ENCODE results near the gene PTGFR.

Gene PTGFR, protein sequence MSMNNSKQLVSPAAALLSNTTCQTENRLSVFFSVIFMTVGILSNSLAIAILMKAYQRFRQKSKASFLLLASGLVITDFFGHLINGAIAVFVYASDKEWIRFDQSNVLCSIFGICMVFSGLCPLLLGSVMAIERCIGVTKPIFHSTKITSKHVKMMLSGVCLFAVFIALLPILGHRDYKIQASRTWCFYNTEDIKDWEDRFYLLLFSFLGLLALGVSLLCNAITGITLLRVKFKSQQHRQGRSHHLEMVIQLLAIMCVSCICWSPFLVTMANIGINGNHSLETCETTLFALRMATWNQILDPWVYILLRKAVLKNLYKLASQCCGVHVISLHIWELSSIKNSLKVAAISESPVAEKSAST

GRCh38 chr1:78490861-78491450 is at the start of gene PTGFR:
Gene PTGFR, plus strand, starts transcription at chr1:78490974. Its CDS starts 1,770 bp downstream, at chr1:78492744.
- DNase-seq (ENCODE audit: low read depth in 2 of 2, low spot score in 1 of 2), result no peak

- no peak for DNase-seq (ENCODE audit: low read depth in 2 of 2, low spot score in 1 of 2)
These were observed 48.9 kb upstream of the PTGFR start for GRCh38 chr1:78441921-78442320.

DNA sequence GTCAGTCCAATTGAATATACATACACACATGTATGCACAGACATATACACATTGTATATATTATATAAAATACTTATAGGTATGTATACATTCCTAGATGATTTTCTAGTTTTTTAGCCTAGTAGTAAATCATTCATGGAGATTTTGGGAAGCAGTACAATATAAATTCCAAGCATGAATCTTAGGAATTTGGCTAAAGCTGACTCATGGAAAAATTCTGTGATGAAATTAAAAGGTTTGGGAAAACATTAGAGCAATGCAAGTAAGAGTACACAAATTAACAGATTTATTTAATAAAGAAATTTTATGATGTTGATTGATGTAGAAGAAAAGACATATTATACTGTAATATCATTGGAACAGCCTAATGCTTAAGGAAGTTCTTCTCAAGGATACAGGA is 43.7 kb upstream of the PTGFR start:
- DNase-seq (ENCODE audit: low read depth in 2 of 2, low spot score in 1 of 2), result no peak

DNA sequence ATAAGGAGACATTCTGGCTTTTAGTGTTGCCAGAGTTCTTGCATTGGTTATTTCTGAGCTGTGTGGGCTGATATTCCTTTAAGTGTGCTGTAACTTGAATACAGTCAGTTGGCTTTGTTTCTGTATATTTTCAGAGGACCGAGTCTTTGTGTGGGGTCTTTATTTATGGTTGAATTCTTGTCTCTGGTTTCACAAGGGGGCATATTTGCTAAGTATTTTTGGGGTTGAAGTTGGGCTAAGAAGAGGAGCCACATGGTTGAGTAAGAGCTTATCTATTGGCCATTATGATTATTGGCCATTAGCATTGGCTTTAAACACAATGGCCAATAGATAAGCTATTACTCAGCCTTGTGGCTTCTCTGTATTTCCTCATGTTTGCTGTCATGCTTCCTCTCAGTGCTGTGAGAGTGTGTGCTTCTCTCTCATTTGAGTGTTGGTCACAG is 26.3 kb upstream of the PTGFR start:
- DNase-seq (ENCODE audit: low read depth in 2 of 2, low spot score in 1 of 2), result no peak

- DNase-seq (ENCODE audit: low read depth in 2 of 2, low spot score in 1 of 2), result no peak
These were observed 25.6 kb upstream of the PTGFR start for GRCh38 chr1:78465143-78465542.

DNA sequence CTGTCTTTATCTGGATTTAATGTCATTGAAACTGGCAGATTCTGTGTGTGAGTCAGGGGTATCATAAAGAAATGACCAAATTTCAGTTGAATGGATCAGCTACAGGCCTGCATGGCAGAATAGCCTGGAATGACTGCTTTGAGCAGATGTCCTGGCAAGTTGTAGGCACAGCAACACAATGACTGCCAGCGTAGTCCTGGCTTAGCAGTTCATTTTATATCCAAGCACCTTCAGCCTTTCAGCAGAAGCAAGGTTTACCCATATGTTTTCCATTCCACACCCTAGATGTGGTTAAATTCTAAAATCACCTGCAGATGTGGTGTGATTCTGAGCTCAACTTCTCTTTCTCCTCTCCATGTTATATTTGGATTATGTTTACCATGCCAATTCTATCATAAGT is 22.3 kb upstream of the PTGFR start:
- DNase-seq (ENCODE audit: low read depth in 2 of 2, low spot score in 1 of 2), result no peak

- DNase-seq (ENCODE audit: low read depth in 2 of 2, low spot score in 1 of 2), result no peak
These were observed 21.2 kb upstream of the PTGFR start for GRCh38 chr1:78469576-78469975.

DNA sequence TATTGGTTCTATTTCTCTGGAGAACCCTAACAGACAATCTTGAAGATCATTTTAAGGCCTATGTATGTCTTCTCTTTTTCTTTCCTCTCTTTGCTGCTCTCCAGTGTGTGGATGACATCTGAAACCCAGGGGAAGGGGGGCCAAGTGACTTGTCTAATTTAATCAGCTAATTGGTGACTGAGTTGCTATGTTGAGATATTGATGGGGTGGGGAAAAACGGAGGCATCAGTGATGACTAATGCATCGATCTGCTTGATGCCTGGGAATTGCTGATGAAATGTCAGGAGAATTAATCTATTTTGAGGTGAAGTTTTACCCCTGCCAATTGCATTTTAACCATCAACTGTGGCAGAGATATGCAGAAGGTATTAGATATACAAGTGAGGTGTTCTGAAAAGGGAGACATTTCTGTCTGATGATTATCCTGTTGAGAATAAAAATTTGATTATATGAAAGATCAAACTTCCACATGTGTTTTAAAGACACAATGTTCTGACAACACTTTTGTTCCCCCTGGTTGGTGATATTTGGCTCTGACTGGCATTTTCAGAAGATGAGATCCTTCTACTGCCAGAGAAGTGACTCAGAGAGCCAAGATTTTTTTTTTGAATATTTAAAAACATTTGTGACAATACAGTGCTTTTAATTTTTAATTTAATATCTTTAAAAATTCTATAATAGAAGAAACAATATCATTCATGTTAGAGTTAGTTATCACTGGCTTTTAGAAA is 18.7 kb upstream of the PTGFR start:
- no peak for DNase-seq (ENCODE audit: low read depth in 2 of 2, low spot score in 1 of 2)

- DNase-seq (ENCODE audit: low read depth in 2 of 2, low spot score in 1 of 2), result no peak
These were observed 17.8 kb upstream of the PTGFR start for GRCh38 chr1:78472851-78473496.

GRCh38 chr1:78474092-78474491 is 16.7 kb upstream of the PTGFR start:
- no peak for DNase-seq (ENCODE audit: low read depth in 2 of 2, low spot score in 1 of 2)

DNA sequence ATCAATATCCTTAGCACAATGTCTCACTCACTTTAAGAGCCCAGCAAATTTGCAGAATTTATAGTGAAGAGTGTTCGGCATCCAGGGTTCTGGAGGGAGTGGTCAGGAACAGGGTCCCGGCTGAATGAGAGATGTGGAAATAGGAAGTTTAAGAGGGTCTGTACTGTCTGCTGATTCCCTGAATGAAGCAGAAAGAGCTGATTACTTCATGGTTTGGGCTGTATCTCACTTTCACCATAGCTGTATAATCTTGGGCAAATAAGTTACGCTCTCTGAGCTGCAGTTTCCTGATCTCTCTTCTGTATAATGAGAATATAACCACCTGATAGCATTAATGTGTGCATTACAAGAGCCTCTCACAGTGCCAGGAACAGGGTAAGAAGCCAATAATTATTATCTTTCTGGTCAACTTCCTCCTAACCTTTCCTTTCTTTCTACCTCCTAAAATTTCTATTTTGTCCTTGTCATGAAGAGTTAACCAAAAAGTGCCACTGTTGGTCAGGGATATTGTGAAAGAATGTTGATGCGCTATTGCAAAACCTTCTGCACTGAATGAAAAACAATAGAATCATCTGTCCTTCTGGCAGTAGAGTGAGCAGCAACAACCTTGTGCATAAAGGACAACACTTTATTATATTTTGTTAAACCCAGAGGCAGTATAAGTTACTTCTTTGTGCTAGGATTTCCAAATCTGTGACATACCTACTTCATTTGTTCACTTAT is 14.7 kb upstream of the PTGFR start:
- DNase-seq (ENCODE audit: low read depth in 2 of 2, low spot score in 1 of 2), result no peak

- DNase-seq (ENCODE audit: low read depth in 2 of 2, low spot score in 1 of 2), result no peak
These were observed 6.9 kb upstream of the PTGFR start for GRCh38 chr1:78483903-78484302.

DNA sequence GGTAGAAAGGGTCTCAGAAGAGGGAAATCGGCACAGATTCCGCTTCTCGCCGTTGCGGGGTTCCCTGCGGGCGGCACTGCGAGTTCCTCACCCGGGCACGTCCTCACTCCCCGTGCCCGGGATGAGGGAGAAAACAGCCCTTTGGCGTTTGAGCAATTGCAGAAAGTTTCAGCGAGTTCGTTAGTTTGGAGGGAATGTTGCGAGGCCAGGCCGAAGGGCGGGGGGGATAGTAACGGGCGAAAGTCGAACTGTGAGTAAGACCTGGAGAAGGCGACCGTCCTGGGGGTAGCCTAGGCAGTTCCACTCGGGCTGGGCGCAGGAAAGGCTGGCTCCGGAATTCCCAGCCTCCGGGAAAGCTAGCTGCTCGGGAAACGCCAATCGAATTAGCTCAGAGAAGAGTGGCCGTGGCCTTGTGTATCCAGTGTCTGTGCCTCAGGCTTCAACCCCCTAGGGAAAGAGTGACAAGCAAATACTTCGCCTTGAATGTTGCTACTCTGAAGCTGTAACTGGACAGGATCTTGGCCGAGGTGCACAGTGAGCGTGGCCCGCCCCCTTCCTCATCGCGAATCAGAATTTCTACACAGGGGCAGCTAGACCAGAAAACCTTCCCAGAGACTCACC is 787 bp downstream of the PTGFR start:
- DNase-seq (ENCODE audit: low read depth in 2 of 2, low spot score in 1 of 2), result no peak

DNA sequence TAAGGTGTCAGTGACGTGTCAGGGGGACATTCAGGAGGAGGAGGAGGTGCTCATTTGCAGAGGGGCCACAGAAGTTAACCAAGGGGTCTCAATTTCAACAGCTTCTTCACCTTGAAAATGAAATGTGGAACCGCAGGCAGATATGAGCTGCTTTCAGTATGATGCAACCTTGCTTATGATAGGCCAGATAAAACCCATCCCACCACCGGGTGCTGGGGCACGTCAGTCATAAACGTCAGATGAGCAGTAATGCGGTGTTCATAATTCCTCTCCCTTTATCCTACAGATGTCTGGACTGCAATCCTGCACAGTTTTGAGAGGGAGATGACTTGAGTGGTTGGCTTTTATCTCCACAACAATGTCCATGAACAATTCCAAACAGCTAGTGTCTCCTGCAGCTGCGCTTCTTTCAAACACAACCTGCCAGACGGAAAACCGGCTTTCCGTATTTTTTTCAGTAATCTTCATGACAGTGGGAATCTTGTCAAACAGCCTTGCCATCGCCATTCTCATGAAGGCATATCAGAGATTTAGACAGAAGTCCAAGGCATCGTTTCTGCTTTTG is 1.7 kb downstream of the PTGFR start:
- DNase-seq (ENCODE audit: low read depth in 2 of 2, low spot score in 1 of 2), result no peak

DNA sequence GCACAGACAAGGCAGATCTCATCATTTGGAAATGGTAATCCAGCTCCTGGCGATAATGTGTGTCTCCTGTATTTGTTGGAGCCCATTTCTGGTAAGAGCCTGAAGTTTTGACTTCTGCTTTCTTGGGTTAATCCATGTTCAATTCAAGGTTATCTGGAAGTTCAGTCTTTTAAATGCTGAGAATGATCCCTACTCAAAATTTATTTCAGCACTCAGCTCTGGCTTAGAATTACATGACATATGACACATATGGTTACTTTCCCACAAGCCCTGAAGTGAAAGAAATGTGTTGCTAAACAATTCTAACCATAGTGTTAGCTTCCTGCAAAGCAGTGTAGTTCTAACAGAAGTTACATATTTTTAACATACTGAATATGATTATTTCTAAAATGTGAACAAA is 2.7 kb downstream of the PTGFR start:
- no peak for DNase-seq (ENCODE audit: low read depth in 2 of 2, low spot score in 1 of 2)

- no peak for DNase-seq (ENCODE audit: low read depth in 2 of 2, low spot score in 1 of 2)
These were observed 6.4 kb downstream of the PTGFR start for GRCh38 chr1:78497201-78497600.

DNA sequence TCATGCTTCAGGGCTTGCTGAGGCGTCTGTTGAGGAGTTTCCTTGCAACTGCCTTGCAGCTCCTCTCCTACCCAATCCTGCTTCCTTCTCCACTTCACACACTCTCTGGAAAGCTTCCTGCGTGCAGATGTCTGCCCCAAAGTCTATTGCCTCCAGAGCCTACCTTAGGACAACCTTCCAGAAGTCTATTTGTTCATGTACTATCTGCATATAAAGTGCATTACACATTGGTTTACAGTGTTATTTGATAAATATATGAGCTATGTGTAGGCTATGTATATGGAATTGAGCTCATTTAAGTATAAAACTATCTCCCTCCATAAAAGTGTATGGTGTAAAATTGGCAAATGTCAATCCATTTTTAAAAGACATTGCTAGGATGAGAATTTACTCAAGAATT is 9.8 kb downstream of the PTGFR start:
- DNase-seq (ENCODE audit: low read depth in 2 of 2, low spot score in 1 of 2), result no peak

- no peak for DNase-seq (ENCODE audit: low read depth in 2 of 2, low spot score in 1 of 2)
These were observed 10.4 kb downstream of the PTGFR start for GRCh38 chr1:78501203-78501602.

DNA sequence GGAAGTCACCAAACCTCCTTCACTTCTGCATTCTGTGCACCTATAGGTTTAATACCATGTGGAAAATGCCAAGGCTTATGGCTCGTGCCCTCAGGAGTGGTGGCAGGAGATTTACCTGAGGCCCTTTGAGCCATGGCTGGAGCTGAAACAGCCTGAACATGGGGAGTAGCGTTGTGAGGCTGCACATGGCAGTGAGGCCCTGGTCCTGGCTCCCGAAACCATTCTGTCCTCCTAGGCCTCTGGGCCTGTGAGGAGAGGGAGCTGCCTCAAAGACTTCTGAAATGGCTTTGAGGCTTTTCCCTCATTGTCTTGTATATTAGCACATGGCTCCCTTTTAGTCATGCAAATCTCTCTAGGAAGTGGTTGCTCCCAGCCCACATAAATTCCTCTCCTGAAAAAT is 20.6 kb downstream of the PTGFR start:
- no peak for DNase-seq (ENCODE audit: low read depth in 2 of 2, low spot score in 1 of 2)

DNA sequence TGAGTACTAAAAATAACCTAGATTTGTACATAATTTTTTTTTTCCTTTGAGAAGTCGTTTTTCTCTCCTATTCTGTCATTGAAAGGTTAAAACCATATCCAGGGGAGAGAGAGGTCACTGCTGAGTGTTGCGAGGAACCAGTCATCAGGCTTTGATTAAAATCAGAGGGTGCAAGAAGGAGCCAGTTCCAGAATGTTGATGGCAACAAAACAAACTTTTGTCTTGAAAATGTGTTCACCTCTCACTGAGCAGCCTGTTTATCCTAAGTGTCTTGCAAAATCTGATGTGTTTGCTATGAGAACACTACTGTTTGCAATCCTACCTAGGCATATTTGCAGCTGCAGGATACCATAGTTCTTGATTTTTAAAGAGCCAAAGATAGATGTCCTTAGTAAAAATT is 25.9 kb downstream of the PTGFR start:
- no peak for DNase-seq (ENCODE audit: low read depth in 2 of 2, low spot score in 1 of 2)
